ENCODE data around the gene GLI3. TPM values are rescaled to one million over a fixed set of nuclear protein-coding genes. Genes with fewer than 3 reads are reported as not detected.

Gene GLI3
- total and polyA plus RNA-seq, 2 of the 4 experiments (the other 2 are of a cell fraction): 1.3 to 3.9 TPM

DNA sequence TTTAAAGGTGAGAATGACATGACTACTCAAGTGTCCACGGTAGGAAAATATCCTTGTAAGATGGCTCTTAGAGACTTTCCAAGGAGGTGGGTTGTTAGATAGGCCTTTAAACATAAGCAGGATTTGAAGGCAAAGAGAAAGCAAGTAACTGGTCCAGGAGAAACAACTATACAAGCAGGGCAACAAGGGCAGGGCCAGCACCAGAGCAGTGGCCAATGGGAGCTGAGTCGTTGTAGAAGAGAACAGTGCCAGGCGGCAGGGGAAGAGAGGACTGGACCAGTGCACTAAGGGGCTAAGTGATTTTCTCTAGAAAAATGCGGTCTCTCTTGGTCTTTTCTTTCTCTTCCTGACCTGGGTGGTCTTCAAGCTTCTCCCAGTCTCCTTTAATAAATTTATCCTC lies 94.9 kb downstream of the GLI3 start:
- Histone ChIP-seq H4K91ac (ENCODE audit: insufficient read depth, low read depth, low read length) (no peak overlapping the region), H3K27me3 (ENCODE audit: control insufficient read depth, insufficient read depth, low read length) (no peaks in the 10 kb centered on the region)

More for the DNA sequence above, 94.9 kb downstream of the GLI3 start:
- no peak for DNase-seq
- H3K4me3 ChIP-seq (ENCODE audit: insufficient read depth, low read depth, low read length): no peak overlapping the region
- no peaks in the 10 kb centered on the region; the same call in 1 of the 2 replicates for H4K20me1 ChIP-seq (ENCODE audit: insufficient read depth, low read length)
- dilution Hi-C loops (cut with HindIII; ENCODE audit: low sequenced_read_pairs, unreplicated experiment) (no loop called here), in situ Hi-C loops (cut with MboI; ENCODE audit: low sequenced_read_pairs) (no loop called here), intact Hi-C loops (cut with micrococcal nuclease) (no loop called here)
- no peak overlapping the region for H3K56ac ChIP-seq (ENCODE audit: extremely low read depth, insufficient read depth, low read length)
- H3K4ac ChIP-seq (ENCODE audit: low read depth, low read length): no peak overlapping the region
- no peak overlapping the region for H3K9ac ChIP-seq (ENCODE audit: low read depth, low read length)
- no peak overlapping the region for H3K4me2 ChIP-seq (ENCODE audit: low read depth, low read length)
- 0 out of 2 replicates have a peak, but pooled peaks cover 7% of the 10 kb centered on the region for H3K9me1 ChIP-seq (ENCODE audit: insufficient read depth, low read length)
- ATAC-seq (ENCODE audit: low read depth): no peak
- no peak overlapping the region for H2AK9ac ChIP-seq (replicated peaks; ENCODE audit: low read depth, low read length, poor library complexity)
- no peak overlapping the region for H2BK20ac ChIP-seq (ENCODE audit: low read depth, low read length)
- no peak overlapping the region for H3K27ac ChIP-seq (ENCODE audit: insufficient read depth, low read length)
- no peak for TF ChIP-seq RCOR1 (IDR thresholded peaks at IDR 0.05; ENCODE audit: insufficient replicate concordance, low read length)
- TF ChIP-seq SMC3 (IDR thresholded peaks at IDR 0.05; ENCODE audit: low read depth, low read length): no peak
- no peak for TF ChIP-seq MAFK (IDR thresholded peaks at IDR 0.05; ENCODE audit: low read depth, low read length)
- no peak for TF ChIP-seq BHLHE40 (IDR thresholded peaks at IDR 0.05; ENCODE audit: low read depth, low read length)
- TF ChIP-seq RAD21 (IDR thresholded peaks at IDR 0.05; ENCODE audit: low read length): no peak
- no peak for TF ChIP-seq RFX5 (IDR thresholded peaks at IDR 0.05; ENCODE audit: low read depth, low read length)
- TF ChIP-seq, protein P1, sequence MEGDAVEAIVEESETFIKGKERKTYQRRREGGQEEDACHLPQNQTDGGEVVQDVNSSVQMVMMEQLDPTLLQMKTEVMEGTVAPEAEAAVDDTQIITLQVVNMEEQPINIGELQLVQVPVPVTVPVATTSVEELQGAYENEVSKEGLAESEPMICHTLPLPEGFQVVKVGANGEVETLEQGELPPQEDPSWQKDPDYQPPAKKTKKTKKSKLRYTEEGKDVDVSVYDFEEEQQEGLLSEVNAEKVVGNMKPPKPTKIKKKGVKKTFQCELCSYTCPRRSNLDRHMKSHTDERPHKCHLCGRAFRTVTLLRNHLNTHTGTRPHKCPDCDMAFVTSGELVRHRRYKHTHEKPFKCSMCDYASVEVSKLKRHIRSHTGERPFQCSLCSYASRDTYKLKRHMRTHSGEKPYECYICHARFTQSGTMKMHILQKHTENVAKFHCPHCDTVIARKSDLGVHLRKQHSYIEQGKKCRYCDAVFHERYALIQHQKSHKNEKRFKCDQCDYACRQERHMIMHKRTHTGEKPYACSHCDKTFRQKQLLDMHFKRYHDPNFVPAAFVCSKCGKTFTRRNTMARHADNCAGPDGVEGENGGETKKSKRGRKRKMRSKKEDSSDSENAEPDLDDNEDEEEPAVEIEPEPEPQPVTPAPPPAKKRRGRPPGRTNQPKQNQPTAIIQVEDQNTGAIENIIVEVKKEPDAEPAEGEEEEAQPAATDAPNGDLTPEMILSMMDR (conservative IDR thresholded peaks at IDR 0.05; ENCODE audit: low read depth, low read length): no peak
- TF ChIP-seq FOS (IDR thresholded peaks at IDR 0.05; ENCODE audit: low read depth, low read length): no peak
- no peak for TF ChIP-seq NFE2L2 (IDR thresholded peaks at IDR 0.05; ENCODE audit: low read depth, low read length)
- TF ChIP-seq ELK1 (IDR thresholded peaks at IDR 0.05; ENCODE audit: borderline replicate concordance, low read depth, low read length): no peak
- no peak for TF ChIP-seq CHD1 (IDR thresholded peaks at IDR 0.05; ENCODE audit: low read depth, low read length)
- no peak for TF ChIP-seq USF2 (IDR thresholded peaks at IDR 0.05; ENCODE audit: low read depth, low read length)
- TF ChIP-seq POLR2A (IDR thresholded peaks at IDR 0.05; ENCODE audit: low read depth, low read length): no peak
- no peak for TF ChIP-seq MAZ (IDR thresholded peaks at IDR 0.05; ENCODE audit: borderline replicate concordance, low read depth, low read length)
- no peak for TF ChIP-seq MXI1 (IDR thresholded peaks at IDR 0.05; ENCODE audit: borderline replicate concordance, low read depth, low read length)
- no peak for TF ChIP-seq CEBPB (IDR thresholded peaks at IDR 0.05; ENCODE audit: low read depth, low read length)
- BruUV-seq (replicated peaks): no TSS peak
- peaks cover 3% of the 10 kb centered on the region; the same call in 1 of the 2 replicates for H3K36me3 ChIP-seq (ENCODE audit: control insufficient read depth, insufficient read depth, low read length)
- POLR2A ChIA-PET (ENCODE audit: unreplicated experiment): no interaction called here
- H2AK5ac ChIP-seq (ENCODE audit: low read depth, low read length): no peak overlapping the region
- H4K8ac ChIP-seq (ENCODE audit: low read depth in 2 of 2, low read length in 2 of 2): no peak overlapping the region
- H2BK5ac ChIP-seq (ENCODE audit: low read depth, low read length, poor library complexity, severe bottlenecking): no peak overlapping the region
- H3K9me3 ChIP-seq (ENCODE audit: control insufficient read depth, insufficient read depth, low read length): no peaks in the 10 kb centered on the region
- H3K4me1 ChIP-seq (ENCODE audit: control insufficient read depth, insufficient read depth, low read length): peaks cover 4% of the 10 kb centered on the region; the same call in 1 of the 2 replicates
- no peak overlapping the region for H3K23ac ChIP-seq (ENCODE audit: low read depth, low read length)
- CTCF ChIA-PET: no interaction called here
- 94% methylated on average over 2 of the region's 4 CpGs; no CpG with 5 or more reads in 1 of the 2 experiments for WGBS, 2 experiments (ENCODE audit: extremely low coverage in 2 of 2, insufficient read length in 1 of 2)
- H3K79me1 ChIP-seq (ENCODE audit: low read depth in 1 of 2, low read length in 2 of 2): peaks cover 2 to 8% of the 10 kb centered on the region in 2 experiments; a peak in 2 of 4 replicates
- H4K5ac ChIP-seq (ENCODE audit: low read depth, low read length): no peak overlapping the region
- H2AFZ ChIP-seq (replicated peaks; ENCODE audit: low read length, poor library complexity): no peak overlapping the region
- H2BK15ac ChIP-seq (ENCODE audit: low read depth, low read length): no peak overlapping the region
- H3K18ac ChIP-seq (ENCODE audit: low read depth, low read length): no peak overlapping the region
- no peak overlapping the region for H2BK120ac ChIP-seq (ENCODE audit: low read depth, low read length)
- H3K14ac ChIP-seq (replicated peaks; ENCODE audit: low read depth, low read length): no peak overlapping the region

All from IMR-90 (cell line).